GM20000 (cell line): ENCODE data around the gene MMRN2.

Source experiments
- DNase-seq: peaks from one replicate; pipeline ENCODE4 v3.0.0; 2012; ENCODE audit warnings: low spot score
- TF ChIP-seq, protein P1 (sequence below): IDR thresholded peaks from 2 replicates; pipeline ENCODE4 v1.5.1; 2012; ENCODE audit warnings: mild to moderate bottlenecking, control low read depth; ENCODE audit errors: extremely low read depth, missing control alignments

MMRN2 gene

DNA sequence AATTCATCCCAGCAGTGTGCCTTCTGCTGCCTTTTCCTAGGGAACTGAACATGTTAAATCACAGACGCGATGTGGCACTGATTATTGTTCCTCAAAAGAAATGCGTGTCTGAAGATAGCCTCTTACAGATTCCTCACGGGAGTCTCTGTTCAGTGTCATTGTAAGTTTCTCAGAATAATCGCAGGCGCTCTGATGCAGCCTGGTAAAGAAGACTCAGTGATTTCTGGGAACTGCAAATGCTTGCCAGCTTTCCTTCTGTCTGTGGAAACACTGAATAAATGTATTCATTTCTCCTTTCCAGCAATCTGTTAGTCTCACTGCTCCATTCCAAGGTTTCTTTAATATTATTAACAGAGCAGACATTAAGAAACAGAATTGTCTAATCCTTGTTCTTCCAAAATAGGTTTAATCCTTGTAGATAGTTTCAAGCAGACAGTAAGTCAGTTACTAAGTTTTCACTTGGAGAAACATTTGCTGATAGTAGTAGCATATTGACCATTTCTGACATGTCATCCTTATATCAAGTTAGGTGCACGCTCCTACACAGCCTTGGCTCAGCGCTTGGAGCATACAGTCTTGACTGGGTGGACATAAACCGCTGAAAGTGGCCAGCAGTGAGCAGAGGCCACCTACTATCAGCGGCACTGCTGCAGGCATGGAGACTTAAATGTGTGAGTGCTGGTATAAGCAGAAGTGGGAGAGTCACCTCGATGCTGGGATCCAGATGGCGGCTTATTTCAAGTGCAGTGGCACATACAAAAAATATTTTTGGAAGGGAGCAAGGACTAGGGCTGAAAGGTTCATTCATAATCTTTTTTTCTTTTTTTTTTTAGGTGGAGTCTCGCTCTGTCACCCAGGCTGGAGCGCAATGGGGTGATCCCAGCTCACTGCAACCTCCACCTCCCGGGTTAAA lies 27.7 kb downstream of the MMRN2 start:
- TF ChIP-seq, protein P1, sequence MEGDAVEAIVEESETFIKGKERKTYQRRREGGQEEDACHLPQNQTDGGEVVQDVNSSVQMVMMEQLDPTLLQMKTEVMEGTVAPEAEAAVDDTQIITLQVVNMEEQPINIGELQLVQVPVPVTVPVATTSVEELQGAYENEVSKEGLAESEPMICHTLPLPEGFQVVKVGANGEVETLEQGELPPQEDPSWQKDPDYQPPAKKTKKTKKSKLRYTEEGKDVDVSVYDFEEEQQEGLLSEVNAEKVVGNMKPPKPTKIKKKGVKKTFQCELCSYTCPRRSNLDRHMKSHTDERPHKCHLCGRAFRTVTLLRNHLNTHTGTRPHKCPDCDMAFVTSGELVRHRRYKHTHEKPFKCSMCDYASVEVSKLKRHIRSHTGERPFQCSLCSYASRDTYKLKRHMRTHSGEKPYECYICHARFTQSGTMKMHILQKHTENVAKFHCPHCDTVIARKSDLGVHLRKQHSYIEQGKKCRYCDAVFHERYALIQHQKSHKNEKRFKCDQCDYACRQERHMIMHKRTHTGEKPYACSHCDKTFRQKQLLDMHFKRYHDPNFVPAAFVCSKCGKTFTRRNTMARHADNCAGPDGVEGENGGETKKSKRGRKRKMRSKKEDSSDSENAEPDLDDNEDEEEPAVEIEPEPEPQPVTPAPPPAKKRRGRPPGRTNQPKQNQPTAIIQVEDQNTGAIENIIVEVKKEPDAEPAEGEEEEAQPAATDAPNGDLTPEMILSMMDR = no peak
- DNase-seq = no peak

DNA sequence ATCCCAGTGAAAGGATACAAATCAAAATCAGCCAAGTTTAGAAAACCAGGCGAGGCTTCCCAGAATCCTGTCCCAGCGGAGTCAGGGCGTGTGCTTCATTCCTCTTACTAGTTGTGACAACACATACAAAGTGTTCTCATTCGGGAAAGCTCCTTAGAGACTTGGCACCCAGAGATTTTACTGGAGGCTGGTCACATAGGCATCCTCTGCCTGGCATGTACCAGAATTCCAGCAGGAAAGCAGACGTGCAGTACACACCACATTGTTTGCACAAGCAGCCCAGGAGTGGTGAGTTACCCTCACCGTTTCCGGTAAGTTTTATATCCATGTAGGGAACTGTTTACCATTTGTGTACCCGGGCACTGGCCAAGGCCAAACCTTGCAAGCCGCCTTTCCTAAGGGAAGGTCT lies 34.9 kb downstream of the MMRN2 start:
- no peak for DNase-seq
- TF ChIP-seq, protein P1 = no peak

DNA sequence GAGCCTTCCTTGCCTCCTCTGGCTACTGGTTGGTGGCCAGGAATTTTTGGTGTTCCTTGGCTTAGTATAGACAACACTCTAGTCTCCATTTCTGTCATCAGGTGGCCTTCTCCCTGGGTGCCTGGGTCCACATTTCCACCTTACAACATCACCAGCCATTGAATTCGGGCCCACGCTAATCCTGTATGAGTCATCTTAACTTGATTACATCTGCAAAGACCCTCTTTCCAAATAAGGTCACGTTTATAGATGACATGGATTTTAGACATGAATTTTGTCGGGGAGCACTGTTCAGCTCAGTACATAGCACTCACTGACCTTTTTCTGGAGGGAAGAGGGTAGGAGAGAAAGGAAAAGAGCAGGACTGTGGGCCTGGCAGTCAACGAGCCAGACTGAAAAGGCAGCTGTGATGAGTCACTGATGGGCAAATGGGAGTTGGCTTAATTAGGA lies 39.4 kb downstream of the MMRN2 start:
- TF ChIP-seq, protein P1 = no peak
- DNase-seq = no peak

DNA sequence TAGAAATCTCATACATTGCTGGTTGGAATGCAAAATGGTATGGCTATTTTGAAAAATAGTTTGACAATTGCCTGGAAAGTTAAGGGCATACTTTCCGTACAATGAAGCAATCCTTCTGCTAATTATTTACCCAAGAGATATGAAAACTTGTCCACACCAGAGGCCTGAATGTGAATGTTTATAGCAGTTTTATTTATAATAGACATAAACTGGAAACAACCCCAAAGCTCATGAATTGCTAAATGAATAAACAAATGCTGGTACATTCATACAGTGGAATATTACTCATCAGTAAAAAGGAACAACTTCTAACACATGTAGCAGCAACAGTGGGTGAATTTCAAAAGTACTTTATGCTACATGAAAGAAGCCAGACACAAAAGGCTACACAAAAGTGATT lies 42.7 kb downstream of the MMRN2 start:
- no peak for DNase-seq

DNA sequence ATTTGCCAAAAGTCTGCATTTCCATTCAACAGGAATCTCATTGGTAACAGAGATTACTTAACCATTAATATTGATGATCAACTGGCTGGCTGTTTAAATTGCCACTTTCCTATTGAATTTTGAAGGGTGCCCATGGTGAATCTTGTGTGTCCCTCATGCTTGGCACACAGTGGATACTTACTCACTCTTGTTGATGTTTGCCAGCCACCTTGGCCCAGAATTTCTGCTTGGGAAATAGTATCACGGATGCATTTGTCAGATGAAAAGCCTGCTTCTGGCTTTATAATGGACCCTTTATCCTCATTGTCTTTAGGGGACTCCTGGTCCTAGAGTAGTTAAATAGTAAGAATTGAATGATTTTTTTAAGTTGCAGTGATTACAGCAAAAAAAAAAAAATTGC lies 52.0 kb downstream of the MMRN2 start:
- TF ChIP-seq, protein P1 = no peak

More for the DNA sequence above, 42.7 kb downstream of the MMRN2 start:
- TF ChIP-seq, protein P1 = no peak

DNA sequence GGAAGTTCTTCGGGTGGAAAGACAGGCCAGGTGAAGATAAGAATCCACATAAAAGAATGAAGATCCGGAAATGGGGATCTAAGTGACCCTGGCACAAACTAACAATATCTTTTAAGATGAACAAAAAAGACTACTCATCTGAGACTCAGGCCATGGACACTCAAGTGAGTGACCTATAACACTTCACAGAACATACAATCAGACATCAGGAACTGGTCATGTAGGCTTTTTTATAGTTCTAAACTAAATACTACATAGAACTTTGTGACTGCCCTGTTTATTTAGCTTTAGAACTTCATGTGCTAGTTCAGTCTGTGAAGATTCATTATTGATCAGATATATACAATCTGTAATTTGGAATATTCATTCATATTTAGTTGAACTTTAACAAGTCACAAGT lies 52.8 kb downstream of the MMRN2 start:
- TF ChIP-seq, protein P1 = no peak
- no peak for DNase-seq

More for the DNA sequence above, 52.0 kb downstream of the MMRN2 start:
- DNase-seq = no peak

DNA sequence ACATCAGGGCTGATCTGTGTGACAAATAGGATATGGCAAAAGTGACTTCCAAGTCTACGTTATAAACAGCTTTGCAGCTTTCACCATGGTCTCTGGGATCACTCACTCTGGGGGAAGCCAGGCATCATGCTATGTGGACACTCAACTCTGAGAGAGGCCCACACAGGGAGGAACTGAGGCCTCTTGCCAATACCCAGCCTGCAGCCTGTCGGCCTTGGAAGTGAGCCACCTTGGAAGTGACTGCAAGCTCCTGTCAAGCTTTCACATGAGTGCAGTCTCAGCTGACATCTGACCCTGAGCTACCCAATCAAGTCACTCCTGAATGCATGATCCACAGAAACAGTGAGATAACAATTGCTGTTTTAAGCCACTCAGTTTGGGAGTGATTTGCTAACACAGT lies 56.5 kb downstream of the MMRN2 start:
- TF ChIP-seq, protein P1 = no peak
- DNase-seq = no peak
